HUES6 (cell line): ENCODE results near the gene KIAA1328.

Experiments
- H3K27ac ChIP-seq: 2 replicates; pipeline ENCODE4 v1.7.0; 2013; ENCODE audit warnings: low read depth, mild to moderate bottlenecking, low read length, inconsistent platforms
- H3K27me3 ChIP-seq: 2 replicates; pipeline ENCODE4 v1.6.1; 2013; ENCODE audit warnings: low read length; ENCODE audit not compliant: control insufficient read depth, insufficient read depth
- H3K36me3 ChIP-seq: 2 replicates; pipeline ENCODE4 v1.6.1; 2013; ENCODE audit warnings: low read length; ENCODE audit not compliant: control insufficient read depth, insufficient read depth
- H3K4me1 ChIP-seq: 2 replicates; pipeline ENCODE4 v1.6.1; 2013; ENCODE audit warnings: low read length; ENCODE audit not compliant: control insufficient read depth, insufficient read depth
- H3K4me3 ChIP-seq: 2 replicates; pipeline ENCODE4 v1.5.1; 2013; ENCODE audit warnings: low read depth, low read length
- H3K9ac ChIP-seq: one replicate; pipeline ENCODE4 v1.6.1; 2013; ENCODE audit warnings: mild to moderate bottlenecking, low read length
- H3K9me3 ChIP-seq: 2 replicates; pipeline ENCODE4 v1.6.1; 2013; ENCODE audit warnings: low read depth, low read length; ENCODE audit not compliant: control insufficient read depth, insufficient read depth

Gene KIAA1328

DNA sequence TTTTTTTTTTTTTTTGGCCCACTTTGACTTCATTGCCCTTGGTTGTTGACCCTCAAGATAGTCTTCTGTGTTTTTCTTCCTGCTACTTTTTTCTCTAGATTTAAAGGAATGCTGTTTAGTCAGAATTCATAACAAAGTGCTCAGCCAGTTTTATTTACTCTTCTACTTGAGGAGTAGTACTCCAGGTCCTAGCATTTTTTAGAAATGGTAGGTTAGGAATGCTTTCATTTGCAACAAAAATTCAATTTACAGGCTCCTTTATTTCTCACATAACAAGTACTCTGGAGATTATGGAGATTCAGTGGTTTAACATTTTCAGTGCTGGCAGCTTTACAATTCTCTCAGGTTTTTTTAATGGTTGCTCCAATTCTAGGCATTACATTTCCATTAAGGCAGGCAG, 58.2 kb downstream of the KIAA1328 start:
- Histone ChIP-seq H3K27me3 (no peaks in the 10 kb centered on the region), H3K4me3 (no peak overlapping the region), H3K27ac (no peak overlapping the region), H3K9ac (no peak overlapping the region), H3K4me1 (peaks cover 9% of the 10 kb centered on the region; the same call in 1 of the 2 replicates), H3K9me3 (no peaks in the 10 kb centered on the region), H3K36me3 (no peaks in the 10 kb centered on the region)

DNA sequence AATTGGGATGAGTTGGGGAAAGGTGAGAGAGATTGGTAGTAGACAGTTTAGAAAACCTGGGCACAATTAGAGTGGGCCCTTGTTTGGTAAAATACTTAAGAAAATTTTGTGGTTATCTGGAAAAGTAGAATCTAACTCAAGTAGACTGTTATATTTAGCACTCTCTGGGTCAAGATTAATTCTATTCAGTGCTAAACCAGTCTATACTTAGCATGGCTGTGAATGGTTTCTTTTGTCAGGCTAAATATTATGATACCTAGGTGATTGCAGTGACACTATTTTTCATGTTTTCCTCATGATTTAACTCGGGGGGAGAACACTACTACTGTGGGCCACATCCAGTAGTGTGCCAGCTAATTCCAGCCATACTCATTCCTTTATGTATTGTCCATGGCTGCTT, 58.9 kb downstream of the KIAA1328 start:
- Histone ChIP-seq H3K4me3 (no peak overlapping the region), H3K4me1 (peaks cover 9% of the 10 kb centered on the region; the same call in 1 of the 2 replicates), H3K27me3 (no peaks in the 10 kb centered on the region), H3K9me3 (no peaks in the 10 kb centered on the region), H3K9ac (no peak overlapping the region), H3K36me3 (no peaks in the 10 kb centered on the region), H3K27ac (no peak overlapping the region)

DNA sequence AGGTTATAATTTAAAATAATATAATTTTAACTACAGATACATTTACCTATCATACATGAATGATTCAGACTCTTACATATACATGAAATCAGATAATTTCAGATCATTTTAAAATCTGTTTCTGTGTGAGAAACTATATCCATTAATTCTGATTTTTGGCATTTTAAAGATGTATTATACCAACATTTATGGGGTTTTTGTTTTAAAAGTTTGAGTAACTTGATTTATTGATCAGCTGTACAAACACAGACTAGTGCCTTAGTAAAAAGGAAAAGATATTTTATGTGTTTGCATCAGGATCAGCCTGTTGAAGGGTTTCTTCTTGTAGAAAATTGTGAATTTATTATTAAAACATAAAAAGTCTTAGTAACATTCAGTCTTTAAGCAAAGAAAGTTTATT, 59.9 kb downstream of the KIAA1328 start:
- Histone ChIP-seq H3K4me1 (peaks cover 9% of the 10 kb centered on the region; the same call in 1 of the 2 replicates), H3K27me3 (no peaks in the 10 kb centered on the region), H3K9ac (no peak overlapping the region), H3K4me3 (no peak overlapping the region), H3K9me3 (no peaks in the 10 kb centered on the region), H3K27ac (no peak overlapping the region), H3K36me3 (no peaks in the 10 kb centered on the region)

DNA sequence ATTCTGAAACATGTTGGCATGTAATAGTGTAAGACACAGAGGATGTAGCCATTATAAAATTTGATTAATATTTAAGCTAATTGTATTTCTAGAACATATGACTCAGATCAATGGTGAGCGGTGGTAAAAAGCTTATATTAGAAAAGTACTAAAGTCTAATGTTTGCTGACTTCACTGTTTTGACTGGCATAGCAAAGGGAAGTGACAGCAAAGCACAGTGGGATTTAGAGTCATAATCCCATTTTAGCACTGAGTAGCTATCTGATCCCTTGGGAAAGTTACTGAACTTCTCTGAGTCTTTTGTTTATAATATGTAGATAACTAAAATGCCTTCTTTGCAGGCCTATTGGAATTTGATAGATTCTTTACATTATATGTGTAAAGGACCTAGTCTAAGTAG, 60.4 kb downstream of the KIAA1328 start:
- Histone ChIP-seq H3K27ac (no peak overlapping the region), H3K9ac (no peak overlapping the region), H3K9me3 (no peaks in the 10 kb centered on the region), H3K4me1 (peaks cover 9% of the 10 kb centered on the region; the same call in 1 of the 2 replicates), H3K4me3 (no peak overlapping the region), H3K36me3 (no peaks in the 10 kb centered on the region), H3K27me3 (no peaks in the 10 kb centered on the region)

DNA sequence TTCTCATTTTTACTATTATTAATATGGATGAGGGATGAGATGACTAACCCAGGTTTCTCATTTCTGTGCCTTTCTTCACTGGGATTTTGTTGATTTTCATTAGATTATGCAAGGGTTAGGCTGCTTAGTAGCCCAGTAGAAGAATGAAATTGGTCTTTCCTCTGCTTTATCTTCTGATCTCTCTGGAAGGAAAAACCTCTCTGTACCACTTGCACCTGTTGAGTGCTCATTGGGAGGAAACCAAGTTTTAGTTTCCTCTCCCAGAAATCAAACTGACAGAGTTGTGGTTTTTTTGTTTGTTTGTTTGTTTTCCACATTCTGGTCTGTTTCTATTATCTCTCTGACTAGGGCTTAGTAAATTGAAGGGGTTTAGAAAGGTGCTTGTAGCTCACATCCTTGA, 60.8 kb downstream of the KIAA1328 start:
- Histone ChIP-seq H3K9me3 (no peaks in the 10 kb centered on the region), H3K36me3 (no peaks in the 10 kb centered on the region), H3K9ac (no peak overlapping the region), H3K27ac (no peak overlapping the region), H3K4me3 (no peak overlapping the region), H3K27me3 (no peaks in the 10 kb centered on the region), H3K4me1 (peaks cover 9% of the 10 kb centered on the region; the same call in 1 of the 2 replicates)

DNA sequence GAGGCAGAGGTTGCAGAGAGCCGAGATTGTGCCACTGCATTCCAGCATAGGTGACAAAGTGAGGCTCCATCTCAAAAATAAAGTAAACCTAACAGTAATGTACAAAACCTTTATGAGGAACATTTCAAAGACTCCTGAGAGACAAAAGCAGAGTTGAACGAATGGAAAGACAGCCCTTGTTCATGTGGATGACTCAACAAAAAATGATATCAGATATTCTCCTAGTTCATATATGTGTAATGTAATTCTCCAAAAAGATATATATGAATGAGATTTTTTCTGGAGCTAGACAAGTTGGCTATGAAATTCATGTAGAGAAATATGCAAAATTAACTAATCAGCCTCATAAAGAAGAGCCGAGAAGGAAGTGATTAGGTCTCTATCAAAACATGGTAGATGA, 61.7 kb downstream of the KIAA1328 start:
- H3K9me3 ChIP-seq = no peaks in the 10 kb centered on the region
- no peak overlapping the region for H3K9ac ChIP-seq
- H3K36me3 ChIP-seq = no peaks in the 10 kb centered on the region
- H3K4me3 ChIP-seq = no peak overlapping the region
- peaks cover 9% of the 10 kb centered on the region; the same call in 1 of the 2 replicates for H3K4me1 ChIP-seq
- no peak overlapping the region for H3K27ac ChIP-seq
- no peaks in the 10 kb centered on the region for H3K27me3 ChIP-seq

DNA sequence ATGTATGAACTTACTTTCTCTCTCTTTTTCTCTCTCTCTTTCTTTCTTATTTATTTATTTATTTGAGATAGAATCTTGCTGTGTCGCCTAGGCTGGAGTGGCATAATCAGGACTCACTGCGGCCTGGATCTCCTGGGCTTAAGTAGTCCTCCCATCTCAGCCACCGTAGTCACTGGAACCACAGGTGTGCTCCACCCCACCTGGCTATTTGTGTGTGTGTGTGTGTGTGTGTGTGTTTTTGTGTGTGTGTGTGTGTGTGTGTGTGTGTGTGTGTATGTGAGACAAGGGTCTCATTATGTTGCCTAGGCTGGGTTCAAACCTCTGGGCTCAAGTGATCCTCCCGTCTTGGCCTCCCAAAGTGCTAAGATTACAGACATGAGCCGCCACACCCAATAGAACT, 64.3 kb downstream of the KIAA1328 start:
- no peaks in the 10 kb centered on the region for H3K4me1 ChIP-seq
- H3K27ac ChIP-seq = no peak overlapping the region
- no peaks in the 10 kb centered on the region for H3K36me3 ChIP-seq
- no peak overlapping the region for H3K4me3 ChIP-seq
- no peak overlapping the region for H3K9ac ChIP-seq
- H3K9me3 ChIP-seq = no peaks in the 10 kb centered on the region
- no peaks in the 10 kb centered on the region for H3K27me3 ChIP-seq

DNA sequence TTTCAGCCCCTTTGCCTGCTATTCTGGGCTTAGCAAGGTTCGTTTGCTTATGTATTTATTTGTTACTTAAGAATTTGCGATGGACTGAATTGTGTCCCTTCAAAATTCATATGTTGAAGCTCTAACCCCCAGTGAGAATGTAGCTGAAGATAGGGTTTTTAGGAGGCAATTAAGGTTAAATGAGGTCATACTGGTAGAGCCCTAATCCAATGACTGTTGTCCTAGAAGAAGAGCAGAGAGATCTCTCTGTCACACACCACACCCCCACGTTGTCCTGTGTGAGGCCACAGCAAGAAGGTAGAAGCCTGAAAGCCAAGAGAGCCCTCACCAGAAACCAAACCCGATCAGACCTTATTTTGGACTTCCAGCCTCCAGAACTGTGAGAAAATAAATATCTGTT, 66.7 kb downstream of the KIAA1328 start:
- Histone ChIP-seq H3K9ac (no peak overlapping the region), H3K9me3 (no peaks in the 10 kb centered on the region), H3K27me3 (no peaks in the 10 kb centered on the region), H3K27ac (no peak overlapping the region), H3K4me3 (no peak overlapping the region), H3K4me1 (no peaks in the 10 kb centered on the region), H3K36me3 (no peaks in the 10 kb centered on the region)

DNA sequence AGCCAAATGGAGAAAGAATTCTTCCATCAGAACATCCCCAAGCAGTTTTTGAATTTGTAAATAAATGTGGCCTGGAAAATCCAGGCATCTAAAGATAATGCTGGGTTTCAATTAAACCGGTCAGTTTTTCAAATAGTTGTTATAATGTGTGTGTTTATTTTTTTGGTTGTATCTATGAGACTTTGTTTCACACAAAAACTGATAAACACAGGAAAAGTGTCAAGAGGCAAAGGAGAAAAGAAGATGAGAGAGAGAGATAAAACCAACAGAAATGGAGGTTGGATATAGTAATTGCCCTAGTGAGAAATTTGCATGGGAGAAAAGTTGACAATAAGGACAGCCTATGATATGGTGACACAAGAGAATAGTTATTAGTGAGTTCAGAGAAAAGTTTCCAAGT, 68.3 kb downstream of the KIAA1328 start:
- Histone ChIP-seq H3K4me3 (no peak overlapping the region), H3K9ac (no peak overlapping the region), H3K27me3 (no peaks in the 10 kb centered on the region), H3K4me1 (no peaks in the 10 kb centered on the region), H3K27ac (no peak overlapping the region), H3K9me3 (no peaks in the 10 kb centered on the region), H3K36me3 (no peaks in the 10 kb centered on the region)

DNA sequence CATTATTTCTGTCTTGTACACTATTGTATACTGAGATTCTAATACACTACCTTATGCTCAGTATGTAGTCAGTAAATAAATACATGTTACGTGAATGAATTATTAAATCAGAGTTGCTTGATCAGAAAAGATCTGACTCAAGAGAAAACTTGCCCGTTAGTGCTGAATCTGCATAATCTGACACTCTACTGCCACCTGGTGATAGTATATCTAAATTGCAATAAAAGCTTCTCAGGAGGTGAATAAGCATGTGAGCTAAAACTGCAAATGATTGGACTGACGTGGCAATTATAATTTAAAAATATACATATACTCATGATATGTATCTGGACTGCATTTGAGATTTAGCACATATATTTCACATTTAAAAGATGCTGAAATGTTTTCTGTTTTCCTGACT, 70.4 kb downstream of the KIAA1328 start:
- Histone ChIP-seq H3K9me3 (no peaks in the 10 kb centered on the region), H3K4me1 (no peaks in the 10 kb centered on the region), H3K27ac (no peak overlapping the region), H3K4me3 (no peak overlapping the region), H3K36me3 (no peaks in the 10 kb centered on the region), H3K27me3 (no peaks in the 10 kb centered on the region), H3K9ac (no peak overlapping the region)

DNA sequence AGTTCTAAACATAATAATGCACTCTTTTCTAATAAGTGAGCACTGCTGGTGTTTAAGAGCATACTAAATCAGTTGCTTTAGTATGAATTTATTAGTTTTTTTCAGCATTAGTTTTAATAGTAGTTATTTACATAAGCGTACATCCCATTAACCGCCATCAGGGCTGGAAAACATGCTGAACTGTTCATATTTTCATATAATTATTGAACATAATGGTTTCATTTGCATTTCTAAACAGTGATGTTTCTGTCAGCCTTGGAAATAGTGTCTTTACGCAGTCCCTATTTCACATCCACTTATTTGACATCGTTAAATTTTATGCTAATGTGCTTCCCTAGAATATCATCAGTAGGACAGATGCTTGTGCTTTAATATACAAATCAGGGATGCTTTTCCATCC, 71.5 kb downstream of the KIAA1328 start:
- Histone ChIP-seq H3K9me3 (no peaks in the 10 kb centered on the region), H3K36me3 (no peaks in the 10 kb centered on the region), H3K4me3 (no peak overlapping the region), H3K27me3 (no peaks in the 10 kb centered on the region), H3K27ac (no peak overlapping the region), H3K4me1 (no peaks in the 10 kb centered on the region), H3K9ac (no peak overlapping the region)

DNA sequence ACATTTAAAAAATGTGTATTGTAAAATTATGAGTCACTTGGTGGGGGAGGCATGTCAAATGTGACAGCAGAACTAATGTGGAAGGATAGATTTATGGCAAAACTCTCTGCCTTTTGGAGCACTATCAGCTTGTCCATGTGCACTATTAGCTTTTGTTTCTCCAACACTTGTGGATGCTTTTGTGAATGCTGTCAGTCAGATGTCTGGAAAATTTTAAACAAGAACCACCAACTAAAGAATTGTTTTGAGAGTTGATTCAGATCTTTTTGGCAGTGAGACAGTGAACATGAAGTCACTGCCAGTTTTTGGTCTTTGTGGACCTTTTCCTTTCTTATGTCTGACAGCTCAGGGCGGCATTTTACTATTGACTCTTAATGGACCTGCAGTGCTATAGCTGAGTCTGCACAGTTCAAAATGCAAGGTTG, 72.4 kb downstream of the KIAA1328 start:
- H3K4me3 ChIP-seq = no peak overlapping the region
- no peak overlapping the region for H3K27ac ChIP-seq
- H3K4me1 ChIP-seq = no peaks in the 10 kb centered on the region
- no peaks in the 10 kb centered on the region for H3K9me3 ChIP-seq
- H3K27me3 ChIP-seq = no peaks in the 10 kb centered on the region
- H3K9ac ChIP-seq = no peak overlapping the region
- H3K36me3 ChIP-seq = no peaks in the 10 kb centered on the region
